ENCODE results near the gene CDH4.

Gene CDH4

DNA sequence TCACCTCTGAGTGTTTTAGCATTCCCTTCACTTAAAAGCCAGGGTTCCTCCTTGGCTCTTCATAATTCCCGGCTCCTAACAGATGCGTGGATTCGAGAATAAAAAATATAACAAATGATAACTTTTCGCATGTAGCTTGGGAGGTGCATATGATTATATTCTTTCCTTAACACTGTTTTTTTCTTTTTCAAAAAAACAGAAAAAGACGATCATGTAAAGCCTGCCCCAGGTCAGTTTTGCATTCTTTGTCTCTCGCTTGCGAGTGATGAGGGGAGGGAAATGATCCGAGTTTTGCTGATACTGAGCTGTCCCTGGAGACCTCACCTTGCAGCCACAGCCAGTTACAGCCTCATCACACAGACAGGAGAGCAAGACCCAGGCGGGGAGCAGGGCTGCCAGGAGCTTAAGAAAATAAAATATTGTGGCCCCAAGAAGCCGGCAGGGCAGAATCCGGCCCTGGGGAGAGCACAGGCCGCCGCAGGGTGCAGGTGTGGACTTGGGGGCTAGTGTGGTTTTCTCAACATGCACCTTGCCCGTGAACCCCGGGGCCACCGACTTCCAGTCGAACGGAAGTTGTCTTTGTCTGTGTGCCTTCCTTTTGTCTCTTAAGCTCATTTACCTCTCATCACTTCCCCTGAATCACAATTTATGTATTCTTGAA lies 511.8 kb downstream of the CDH4 start:
- DNase-seq: no peak

DNA sequence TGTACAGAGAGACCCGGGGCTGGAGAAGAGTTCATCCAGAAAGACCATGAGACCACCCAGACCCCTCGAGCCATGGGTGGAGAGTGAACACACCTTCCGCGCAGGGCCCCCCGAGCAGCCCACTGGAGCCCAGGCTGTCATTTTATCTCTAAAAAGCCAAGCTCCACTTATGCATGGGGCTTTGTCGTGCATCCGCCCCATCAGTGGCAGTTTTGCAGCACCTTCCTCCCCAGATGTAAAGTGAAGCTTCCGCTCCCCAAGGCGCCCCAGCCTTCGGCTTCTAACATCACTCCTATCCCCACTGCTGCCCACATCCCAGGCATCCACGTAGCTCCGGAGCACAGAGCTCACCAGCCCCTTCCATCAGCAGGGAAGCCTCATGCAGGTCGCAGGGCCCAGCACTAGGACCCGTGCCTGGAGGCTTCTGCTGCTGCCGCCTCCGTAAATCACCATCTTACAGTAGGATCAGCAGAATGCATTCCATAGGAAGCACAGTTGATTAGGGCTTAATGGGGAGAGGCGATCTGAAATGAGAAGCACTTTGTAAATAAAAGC lies 512.5 kb downstream of the CDH4 start:
- DNase-seq: no peak

DNA sequence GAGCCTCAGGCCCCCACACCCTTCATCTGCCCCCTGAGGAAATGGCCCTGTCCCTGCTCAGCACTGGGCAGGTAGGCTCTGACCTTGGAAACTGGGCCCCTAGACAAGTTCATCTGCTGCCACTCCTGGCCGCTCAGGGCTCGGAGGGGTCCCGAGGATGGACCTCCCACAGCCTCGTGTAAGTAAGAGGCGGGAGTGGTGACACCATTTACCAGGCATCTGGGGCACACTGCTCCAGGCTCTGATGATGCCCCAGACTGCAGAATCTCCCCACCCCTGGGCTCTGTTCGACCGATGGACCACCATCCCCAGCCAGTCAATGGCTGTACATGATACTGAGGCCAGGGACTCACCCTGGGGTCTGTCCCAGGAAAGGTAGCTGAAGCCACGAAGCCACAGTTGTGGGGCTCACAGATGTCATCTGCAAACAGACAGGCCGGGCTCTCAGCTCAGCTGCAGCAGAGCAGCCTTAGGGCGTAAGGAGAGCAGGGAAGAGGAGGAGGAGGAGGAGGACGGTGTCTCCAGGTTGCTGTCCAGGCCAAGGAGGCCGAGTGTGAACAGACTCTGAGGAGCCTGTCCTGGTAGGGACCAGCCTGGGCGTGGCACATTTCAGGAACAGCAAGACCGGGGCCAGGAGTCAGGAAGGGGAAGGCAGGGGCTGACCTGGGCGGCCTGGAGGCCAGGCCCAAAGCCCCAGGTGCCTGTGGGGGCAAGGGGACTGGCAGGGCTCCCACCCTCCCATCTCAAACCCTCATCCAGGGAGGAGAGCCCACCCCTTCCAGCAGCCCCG lies 513.2 kb downstream of the CDH4 start:
- no peak for DNase-seq

DNA sequence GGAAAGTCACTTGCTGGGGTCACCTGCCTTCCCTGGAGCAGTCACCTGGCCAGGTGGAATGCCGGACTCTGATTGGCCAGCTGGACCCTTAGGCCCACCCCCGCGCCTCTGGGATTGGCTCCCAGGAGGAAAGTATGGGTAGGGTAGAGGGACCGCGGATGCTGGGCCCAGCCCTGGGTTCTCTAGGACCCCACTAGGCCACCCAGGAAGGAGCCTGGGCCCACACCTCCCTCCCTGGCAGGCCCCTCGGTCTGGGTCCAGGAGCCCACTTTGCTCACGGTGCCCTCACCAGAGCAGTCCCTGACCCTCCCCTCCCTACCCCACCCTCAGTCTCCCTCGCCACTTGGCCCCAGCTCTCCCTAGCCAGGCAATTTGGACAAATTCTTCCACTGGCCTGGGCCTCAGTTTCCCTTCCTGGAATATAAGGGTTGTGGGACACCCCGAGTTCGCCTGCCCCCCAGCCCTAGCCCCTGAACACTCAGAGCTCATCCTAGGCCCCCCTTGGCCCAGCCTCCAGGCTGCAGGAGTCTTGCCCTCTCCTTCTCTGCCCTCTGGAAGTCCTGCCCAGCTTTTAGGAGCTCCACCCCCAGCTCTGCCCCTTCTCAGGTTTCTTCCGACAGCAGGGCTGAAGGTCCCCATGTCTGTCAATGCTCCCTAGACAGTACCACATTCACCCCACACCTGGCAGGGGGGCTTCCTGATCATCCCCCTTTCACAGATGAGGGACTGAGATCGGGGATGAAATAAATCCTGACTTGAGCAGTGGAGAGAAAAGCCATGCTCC lies 514.0 kb downstream of the CDH4 start:
- DNase-seq: no peak

DNA sequence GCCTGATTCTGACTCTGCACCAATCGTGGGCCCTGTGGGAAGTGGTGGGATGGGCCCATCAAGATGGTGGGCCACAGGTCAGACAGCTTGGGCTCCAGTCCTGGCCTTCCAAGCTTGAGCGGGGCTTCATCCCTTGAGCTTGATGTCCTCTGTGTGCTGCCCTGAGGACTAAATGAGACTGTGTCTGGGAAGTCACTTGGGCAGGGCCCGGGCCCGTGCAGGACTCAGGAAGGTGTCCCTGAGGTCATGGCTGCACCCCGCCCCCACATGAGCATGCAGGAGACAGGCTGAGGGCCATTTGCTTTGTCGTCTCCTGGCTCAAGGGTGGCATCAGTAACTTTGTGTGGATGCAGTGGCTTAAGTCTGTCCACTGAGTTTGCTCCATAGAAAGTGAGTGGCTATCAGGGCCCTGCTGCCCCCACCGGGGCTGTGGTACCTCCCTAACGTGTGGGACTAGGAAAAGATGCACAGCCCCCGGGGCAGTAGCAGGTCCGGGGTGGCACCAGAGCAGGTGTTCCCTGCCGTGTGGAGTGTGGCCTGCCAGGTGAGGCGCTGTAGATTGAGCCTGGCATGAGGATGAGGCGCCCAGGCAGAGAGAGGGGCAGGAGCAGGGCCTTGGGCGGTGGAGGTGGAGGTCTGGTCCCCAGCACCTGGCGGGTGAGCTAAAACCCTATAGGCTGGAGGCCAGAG lies 515.0 kb downstream of the CDH4 start:
- no peak for DNase-seq

DNA sequence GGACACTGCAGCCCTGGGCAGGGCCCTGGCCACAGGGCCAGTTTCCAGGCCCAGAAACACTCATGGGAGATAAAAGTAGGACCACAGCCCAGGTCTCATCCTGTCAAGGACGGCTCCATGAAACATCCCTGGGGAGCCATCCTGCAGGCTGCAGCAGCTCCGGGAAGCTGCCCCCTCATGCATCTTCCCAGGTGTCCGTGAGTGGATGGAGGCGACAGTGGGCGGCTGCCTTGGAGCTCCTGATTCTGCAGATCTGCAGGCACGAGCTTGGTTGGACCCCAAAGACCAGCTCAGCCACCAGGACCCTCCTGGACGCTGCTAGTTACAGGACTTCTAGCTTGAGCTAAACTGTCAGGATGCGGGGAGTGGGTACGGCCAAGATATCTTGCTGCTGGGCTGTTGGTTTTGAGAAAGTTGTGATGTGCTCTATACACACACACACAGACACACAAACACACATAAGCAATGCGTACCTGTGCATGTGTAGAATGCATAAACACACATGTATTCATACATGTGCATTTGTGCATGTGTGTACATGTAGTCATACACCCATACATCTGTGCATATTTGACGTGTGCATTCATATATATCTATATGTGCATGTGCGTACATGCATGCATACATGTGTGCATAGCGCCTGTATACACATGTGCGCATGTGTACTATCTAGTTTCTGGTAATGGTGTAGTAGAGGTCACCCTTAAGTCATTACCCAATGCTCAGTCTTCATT lies 515.9 kb downstream of the CDH4 start:
- DNase-seq: no peak

DNA sequence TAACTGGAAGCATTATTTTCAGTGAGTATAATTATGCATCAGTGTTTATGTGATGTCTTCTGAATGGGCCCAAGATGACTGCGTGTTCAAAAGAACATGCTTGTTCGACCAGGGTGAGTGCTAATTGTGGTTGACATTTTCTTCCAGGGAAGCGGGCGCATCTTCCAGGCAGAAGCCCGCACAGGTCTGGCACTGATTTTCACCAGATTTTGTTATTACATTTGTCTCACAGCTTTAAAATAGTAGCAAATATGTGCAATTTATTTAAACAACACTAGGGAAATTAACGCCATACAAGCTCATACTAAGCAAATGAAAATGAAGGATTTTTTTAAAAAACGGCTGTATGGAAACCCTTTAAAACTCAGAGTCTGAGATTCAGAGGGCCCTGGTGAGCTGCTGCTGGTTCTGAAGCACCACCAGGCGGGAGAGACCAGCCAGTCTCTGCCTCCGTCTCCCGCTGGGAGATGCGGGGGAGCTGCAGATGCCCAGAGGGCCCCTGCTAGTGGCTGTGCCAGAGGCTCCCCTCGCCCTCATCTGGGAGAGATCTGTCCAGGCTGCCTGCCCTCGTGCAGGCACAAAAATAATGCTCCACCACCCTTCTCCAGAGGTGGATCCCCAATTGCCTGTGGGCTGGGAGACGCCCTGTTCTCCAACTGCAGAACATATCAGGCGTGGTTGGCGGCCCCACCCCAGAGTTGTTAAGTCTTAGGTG lies 516.7 kb downstream of the CDH4 start:
- no peak for DNase-seq

DNA sequence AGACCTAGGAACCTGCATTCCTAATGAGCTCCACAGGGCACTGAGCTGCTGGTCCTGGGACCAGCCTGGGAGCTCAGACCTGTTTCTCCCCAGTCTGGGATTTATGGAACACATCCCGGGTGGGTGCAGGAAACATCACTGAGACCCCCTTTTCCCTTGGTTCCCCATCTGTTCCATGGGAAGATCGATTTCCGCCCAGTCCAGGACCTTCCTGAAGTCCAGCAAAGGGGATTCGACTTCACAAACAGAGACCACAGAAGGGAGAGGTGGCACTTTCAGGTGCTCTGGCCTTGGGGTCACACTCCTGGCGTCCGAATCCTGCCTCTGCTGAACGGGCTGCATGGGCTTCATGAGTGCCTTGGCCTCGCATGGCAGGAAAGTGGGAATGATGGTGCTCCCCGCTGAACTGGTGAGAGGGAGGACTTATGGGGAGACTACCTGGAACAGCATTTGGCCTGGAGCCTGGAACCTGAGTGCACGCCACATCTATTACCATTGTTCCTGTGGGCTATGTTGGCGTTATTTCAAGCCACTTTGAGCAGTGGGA lies 517.3 kb downstream of the CDH4 start:
- no peak for DNase-seq

DNA sequence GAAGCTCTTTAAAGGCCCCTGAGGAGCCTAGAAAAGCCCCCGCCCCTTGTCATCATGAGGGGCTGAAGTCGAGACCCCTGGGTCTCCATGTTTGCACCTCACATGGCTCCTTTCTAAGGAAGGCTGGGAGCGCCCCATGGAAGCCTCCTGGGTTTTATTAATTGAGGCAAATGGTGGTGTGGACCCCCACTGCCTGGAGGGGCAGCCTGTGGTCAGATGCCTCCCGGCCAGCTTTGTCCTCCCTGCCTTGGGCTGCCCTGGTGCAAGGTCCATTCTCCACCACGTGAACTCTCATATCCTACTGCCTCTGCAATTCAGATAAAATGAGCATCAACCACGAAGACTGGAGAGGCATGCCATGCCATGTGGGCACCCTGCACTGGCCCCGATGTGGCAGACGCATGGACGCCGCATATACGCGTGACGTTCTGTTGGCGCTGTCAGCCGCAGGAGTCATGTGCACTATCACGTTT lies 518.1 kb downstream of the CDH4 start:
- no peak for DNase-seq

DNA sequence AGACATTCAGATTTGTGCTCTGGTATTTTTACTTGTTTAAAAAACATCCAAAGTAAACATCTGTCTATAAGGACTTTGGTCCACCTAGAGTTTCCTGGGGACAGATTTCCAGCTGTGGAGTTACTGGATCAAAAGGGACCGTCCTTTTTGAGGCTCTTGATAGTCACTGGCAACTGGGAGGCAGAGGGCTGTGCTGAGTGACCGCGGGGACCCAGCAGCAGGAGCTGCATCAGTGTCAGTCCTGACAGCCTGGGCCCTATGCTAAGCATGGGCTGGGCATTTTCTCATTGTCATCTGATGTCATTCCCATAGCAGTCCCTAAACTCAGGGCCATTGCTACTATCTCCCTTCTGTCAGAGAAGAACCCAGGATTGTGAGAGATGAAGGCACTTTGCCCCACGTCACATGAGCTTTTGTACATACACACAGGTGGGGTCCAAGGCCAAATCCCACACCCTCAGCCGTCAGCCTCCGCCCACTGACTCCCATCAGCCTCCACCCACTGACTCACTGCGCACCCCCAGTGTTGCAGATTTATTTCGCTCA lies 519.8 kb downstream of the CDH4 start:
- no peak for DNase-seq

DNA sequence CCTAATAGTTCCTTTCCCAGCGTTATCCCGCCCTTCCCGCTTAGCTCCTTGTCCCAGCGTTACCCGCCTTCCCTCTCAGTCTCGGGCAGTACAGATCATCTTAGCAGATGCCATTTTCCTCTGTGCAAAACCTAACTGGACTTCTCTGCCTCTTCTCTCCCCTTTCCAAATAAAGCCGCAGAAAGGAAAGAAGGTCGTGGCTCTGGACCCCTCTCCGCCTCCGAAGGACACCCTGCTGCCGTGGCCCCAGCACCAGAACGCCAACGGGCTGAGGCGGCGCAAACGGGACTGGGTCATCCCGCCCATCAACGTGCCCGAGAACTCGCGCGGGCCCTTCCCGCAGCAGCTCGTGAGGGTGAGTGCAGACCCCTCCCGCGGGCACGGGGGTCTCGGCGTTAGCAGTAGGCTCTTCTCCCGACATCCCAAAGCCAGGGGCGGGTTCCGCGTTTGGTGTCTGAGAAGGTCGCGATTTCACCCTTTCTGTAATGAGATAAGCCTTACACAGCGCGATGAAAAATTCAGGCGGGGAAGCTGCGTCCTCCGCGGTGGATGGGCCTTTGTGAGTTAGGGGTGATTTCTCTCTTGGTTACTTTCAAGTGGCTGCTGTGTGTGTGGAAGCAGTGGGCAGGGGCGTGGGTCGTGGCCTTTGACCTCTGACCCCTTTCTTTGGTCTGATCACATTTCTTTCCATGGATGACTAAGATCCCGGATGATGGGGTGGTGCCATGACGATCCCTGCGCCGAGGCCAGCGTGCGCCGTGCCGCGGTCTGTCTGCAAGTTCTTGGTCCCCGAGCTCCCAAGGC lies 521.0 kb downstream of the CDH4 start:
- no peak for DNase-seq

DNA sequence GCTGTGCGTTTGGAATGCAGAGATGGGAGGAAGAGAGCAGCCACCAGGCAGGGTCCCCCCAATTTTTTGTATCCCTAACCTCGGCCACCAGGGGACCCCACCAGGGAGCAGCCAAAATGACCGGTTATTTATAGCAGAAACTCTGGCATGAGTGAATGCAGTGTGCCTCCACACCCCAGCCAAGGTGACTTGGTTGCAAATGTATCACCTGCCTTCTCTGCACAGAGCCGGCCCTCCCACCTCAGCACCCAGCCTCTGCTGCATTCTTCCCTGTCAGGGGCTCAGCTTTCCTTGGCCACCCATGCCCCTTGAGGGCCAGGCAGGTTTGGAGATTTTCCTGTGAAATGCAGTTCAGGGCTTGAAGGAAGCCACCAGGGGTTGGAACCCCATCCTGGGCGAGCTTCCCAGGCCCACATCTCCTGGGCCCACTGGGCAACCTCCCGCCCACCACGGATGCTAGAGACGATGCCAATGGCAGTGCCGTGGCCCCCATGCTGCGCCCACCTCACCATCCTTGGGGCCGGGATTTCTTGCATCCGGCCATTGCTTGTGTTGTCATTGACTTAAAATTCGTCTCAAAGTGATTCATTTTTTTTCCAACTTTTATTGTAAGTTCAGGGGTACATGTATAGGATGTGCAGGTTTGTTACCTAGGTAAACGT lies 522.0 kb downstream of the CDH4 start:
- no peak for DNase-seq

DNA sequence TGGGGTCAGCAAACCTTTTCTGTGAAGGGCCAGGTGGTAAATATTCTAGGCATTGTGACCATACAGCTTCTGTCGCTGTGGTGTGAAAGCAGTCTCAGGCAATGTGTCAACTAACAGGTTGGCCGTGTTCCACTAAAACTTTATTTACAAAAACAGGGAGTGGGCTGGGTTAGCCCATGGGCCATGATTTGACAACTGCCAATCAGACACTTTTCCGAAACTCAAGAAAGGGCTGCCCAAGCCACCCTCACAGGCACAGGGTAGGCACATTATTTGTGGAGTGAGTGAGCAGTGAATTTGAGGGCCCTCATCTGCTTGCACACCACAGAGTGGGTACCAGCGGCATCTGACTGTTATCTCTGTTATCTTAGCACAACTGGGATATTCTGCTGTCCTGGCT lies 523.4 kb downstream of the CDH4 start:
- no peak for DNase-seq

DNA sequence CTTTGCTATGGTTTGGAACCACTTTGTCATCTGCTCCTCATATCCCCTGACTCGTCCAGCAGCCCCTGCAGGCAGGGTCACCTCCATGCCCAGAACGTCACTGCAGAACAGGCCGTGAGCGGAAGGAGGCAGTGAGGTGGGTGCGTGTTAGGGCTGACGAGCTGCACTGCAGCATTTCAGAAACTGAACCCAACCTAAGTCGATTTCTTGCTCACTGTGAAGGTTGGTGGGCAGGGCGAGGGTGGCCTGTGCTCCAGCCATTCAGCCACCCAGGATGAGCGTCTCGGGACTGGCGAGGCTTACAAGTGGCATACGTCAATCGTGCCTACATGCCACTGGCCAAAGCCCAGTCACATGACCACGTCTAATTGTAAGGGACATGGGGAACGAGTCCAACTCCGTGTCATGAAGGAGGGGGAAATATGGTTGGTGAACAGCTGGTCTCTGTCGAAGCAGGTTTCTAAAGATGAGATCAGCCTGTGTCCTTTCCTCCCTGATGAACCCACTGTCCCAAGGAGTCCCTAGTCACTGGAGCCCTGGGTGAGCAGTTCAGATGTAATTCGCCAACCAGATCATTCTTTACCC lies 524.5 kb downstream of the CDH4 start:
- DNase-seq: no peak

DNA sequence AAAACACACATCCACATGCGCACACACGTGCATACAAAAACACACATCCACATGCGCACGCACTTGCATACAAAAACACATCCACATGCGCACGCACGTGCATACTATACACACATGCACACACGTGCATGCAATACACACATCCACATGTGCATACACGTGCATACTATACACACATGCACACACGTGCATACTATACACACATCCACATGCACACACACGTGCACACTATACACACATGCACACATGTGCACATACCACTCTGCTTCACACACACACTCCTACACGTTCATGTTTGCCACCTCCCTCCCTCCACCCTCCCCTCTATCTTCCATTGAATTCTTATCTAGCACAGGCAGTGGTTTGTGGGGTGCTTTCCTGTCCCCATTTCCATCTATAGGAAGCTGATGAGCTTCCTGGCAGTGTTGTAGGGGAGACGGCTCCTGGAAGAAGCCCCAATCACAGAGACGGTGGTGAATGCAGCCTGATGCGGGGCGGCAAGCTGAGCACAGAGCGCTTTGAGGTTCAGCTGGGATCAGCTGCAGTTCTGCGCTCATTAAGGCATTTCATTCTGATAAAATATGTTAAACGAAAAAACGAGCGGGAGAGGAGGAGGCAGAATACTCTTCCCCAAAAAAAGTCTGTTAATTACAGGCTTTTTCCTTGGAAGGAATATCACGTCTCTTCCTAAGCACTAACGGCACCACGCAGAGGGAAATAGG lies 525.9 kb downstream of the CDH4 start:
- no peak for DNase-seq

DNA sequence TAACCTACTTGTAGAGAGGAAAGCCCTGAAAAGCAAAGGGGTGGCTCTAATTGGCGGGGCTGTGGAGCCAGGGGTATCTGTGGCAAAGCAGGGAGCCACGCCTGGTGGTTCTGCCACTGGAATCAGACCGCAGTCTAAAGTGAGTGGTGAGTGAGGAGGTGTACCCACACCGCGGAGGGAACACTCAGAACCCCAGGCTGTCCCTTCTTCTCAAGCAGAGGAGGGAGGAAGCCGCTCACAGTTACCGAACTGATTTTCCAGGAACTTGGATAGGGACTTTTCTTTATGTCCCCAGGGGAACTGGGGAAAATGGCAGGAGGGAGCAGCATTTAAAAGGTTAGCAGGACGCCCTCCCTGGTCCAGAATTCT lies 526.4 kb downstream of the CDH4 start:
- DNase-seq: no peak

DNA sequence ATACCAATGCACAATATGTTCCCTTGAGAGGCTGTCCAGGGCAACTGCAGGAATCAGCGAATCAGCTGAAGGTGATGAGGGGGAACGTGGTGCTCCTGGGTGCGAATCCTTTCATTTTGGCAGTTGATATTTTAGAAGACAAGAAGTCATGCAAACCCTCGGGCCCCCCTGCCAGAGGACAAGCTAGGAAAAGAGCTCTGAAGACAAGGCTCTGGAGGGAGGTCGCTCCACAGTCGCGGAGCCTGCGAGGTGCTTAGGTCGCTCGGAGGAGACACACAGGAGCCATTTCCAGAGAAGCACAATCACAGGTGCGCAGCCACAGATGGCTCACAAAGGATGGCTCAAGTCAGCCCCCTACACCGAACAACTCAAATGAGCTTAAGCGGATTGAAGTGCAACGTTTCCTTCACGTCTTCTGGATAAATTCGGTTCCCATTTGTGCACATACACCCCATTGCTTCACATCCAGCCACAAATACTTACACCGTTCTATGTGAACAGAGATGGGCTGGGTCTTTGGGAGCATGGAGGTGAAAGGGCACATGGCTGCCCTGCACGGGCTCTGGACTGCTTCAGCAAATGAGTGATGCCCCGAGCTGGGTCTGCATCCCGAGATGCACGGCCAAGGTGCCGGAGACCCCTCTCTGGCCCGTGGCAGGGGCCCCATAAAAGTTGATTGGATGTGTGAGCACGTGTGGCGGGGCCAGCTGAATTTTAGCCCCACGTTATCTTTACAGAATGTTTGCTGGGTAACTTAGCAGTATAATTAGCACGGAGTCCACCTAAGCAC lies 527.3 kb downstream of the CDH4 start:
- DNase-seq: no peak
